Natural killer cell (primary cell): Measurements from ENCODE around the gene SGIP1. TPM values are rescaled to one million over a fixed set of nuclear protein-coding genes. Genes with fewer than 3 reads are reported as not detected.

Experiments used
- ATAC-seq, 3 donors: fragments of 150-1000 bp in 2 of 3; fragments of 200-7000 bp in 1 of 3; cut with Tn5 transposase; 1 replicate in 1 of 3; 2 replicates in 2 of 3; pipeline ENCODE4 v1.10.0; 2021; ENCODE audit warnings: mild to moderate bottlenecking in 2 of 3, moderate library complexity in 2 of 3
- DNase-seq, 2 donors: peaks; one replicate each; pipeline versions ENCODE4 v3.0.0 to v3.0.0-alpha.2; 2013 to 2021; ENCODE audit warnings: mixed read lengths in 1 of 2
- H3K27ac ChIP-seq: one replicate; pipeline ENCODE4 v1.5.1; 2013; ENCODE audit warnings: mild to moderate bottlenecking, low read length
- H3K27me3 ChIP-seq: one replicate; pipeline ENCODE4 v1.6.1; 2013; ENCODE audit warnings: low read length; ENCODE audit not compliant: control insufficient read depth, insufficient read depth
- H3K36me3 ChIP-seq: one replicate; pipeline ENCODE4 v1.6.1; 2013; ENCODE audit warnings: low read length; ENCODE audit not compliant: control insufficient read depth, insufficient read depth
- H3K4me1 ChIP-seq: one replicate; pipeline ENCODE4 v1.6.1; 2013; ENCODE audit warnings: low read length; ENCODE audit not compliant: control insufficient read depth, insufficient read depth
- H3K4me3 ChIP-seq: one replicate; pipeline ENCODE4 v1.5.1; 2013; ENCODE audit warnings: low read length
- H3K9me3 ChIP-seq: one replicate; pipeline ENCODE4 v1.6.1; 2013; ENCODE audit warnings: low read length; ENCODE audit not compliant: control insufficient read depth, insufficient read depth
- H3K27ac Mint-ChIP-seq, 2 donors: one replicate each; pipeline ENCODE4 v1.8.0; 2022; ENCODE audit warnings: mild to moderate bottlenecking in 2 of 2, mixed read lengths in 2 of 2, moderate library complexity in 1 of 2
- H3K27me3 Mint-ChIP-seq, 2 donors: one replicate each; pipeline ENCODE4 v1.8.0; 2022; ENCODE audit warnings: low read depth in 2 of 2, mixed read lengths in 2 of 2
- H3K36me3 Mint-ChIP-seq: one replicate; pipeline ENCODE4 v1.8.0; 2022; ENCODE audit warnings: mixed read lengths
- H3K4me1 Mint-ChIP-seq, 2 donors: one replicate each; pipeline ENCODE4 v1.8.0; 2022; ENCODE audit warnings: mixed read lengths in 2 of 2
- H3K4me3 Mint-ChIP-seq: one replicate; pipeline ENCODE4 v1.8.0; 2022; ENCODE audit warnings: mild to moderate bottlenecking, moderate library complexity, mixed read lengths
- H3K9me3 Mint-ChIP-seq, 2 donors: one replicate each; pipeline ENCODE4 v1.8.0; 2022; ENCODE audit warnings: mixed read lengths in 2 of 2
- CTCF ChIP-seq: fragments of 200-600 bp; IDR thresholded peaks from one replicate; pipeline ENCODE4 v1.8.0; 2022; ENCODE audit warnings: antibody characterized with exemption
- WGBS: methylation state at CpG from one replicate; pipeline ENCODE4 v1.1.7; 2013; ENCODE audit warnings: missing lambda C conversion rate; ENCODE audit not compliant: insufficient coverage; 5-methylcytosine and 5-hydroxymethylcytosine counted together
- intact Hi-C: fragments of 100-400 bp; cut with micrococcal nuclease; formaldehyde crosslinking; loops from one replicate; pipeline ENCODE4 v1.14.2; 2022
- total RNA-seq, 4 donors: library from RNA; stranded (reverse); fragments of 120-200 nt in 1 of 4; gene quantifications; one replicate each; pipeline versions ENCODE4 v1.2.3 to v1.2.4, GENCODE V29; 2013 to 2022

Gene SGIP1
- total RNA-seq, 3 donors from 2014 or later (not counting 1 experiment from before 2014, with no cell fraction given): 0.05 TPM; not detected in 2

DNA sequence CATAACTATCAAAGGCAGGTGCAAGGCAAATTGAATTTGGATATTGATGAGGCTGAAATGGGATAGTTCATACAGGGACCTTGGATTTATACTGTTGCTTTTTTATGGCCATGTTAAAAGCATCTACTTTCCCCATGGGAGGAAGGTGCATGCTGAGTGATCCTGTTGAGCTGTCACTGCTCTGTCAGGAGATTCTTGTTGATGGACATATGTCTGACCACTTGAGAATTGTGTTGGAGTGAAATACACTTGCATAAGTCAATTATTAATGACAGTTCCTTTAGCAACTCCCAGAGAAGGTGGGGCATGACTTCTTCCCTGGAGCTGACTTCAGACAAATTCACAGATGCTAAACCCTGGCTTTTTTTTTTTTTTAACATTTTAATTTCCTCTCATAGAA, 159.9 kb downstream of the SGIP1 start:
- Mint-ChIP-seq H3K36me3 (no peaks in the 10 kb centered on the region), H3K4me1 (peaks cover 0 to 4% of the 10 kb centered on the region in 2 donors), H3K27me3 (peaks cover 5 to 7% of the 10 kb centered on the region in 2 donors), H3K4me3 (no peak overlapping the region), H3K9me3 (no peaks in the 10 kb centered on the region), H3K27ac (no peak overlapping the region)
- intact Hi-C loops: no loop called here
- no peak overlapping the region for H3K4me3 ChIP-seq
- DNase-seq: no peak
- H3K36me3 ChIP-seq: no peaks in the 10 kb centered on the region
- H3K27ac ChIP-seq: no peak overlapping the region
- H3K27me3 ChIP-seq: no peaks in the 10 kb centered on the region
- no peaks in the 10 kb centered on the region for H3K4me1 ChIP-seq
- no peak for ATAC-seq
- no peak for TF ChIP-seq CTCF
- no peaks in the 10 kb centered on the region for H3K9me3 ChIP-seq

GRCh38 chr1:66695116-66695515, 161.2 kb downstream of the SGIP1 start:
- 36% methylated on average over 3 of the region's 5 CpGs for WGBS
- no peaks in the 10 kb centered on the region for H3K36me3 ChIP-seq
- no peak overlapping the region for H3K27ac ChIP-seq
- no peaks in the 10 kb centered on the region for H3K9me3 ChIP-seq
- H3K27me3 ChIP-seq: no peaks in the 10 kb centered on the region
- H3K27ac Mint-ChIP-seq: no peak overlapping the region
- TF ChIP-seq CTCF: no peak
- no peaks in the 10 kb centered on the region for H3K36me3 Mint-ChIP-seq
- no peaks in the 10 kb centered on the region for H3K4me1 ChIP-seq
- intact Hi-C loops: no loop called here
- no peak for DNase-seq
- H3K4me3 Mint-ChIP-seq: no peak overlapping the region
- ATAC-seq: no peak
- H3K4me1 Mint-ChIP-seq: peaks cover 0 to 4% of the 10 kb centered on the region in 2 donors
- H3K9me3 Mint-ChIP-seq: no peaks in the 10 kb centered on the region
- no peak overlapping the region for H3K4me3 ChIP-seq
- peaks cover 7 to 9% of the 10 kb centered on the region in 2 donors for H3K27me3 Mint-ChIP-seq

DNA sequence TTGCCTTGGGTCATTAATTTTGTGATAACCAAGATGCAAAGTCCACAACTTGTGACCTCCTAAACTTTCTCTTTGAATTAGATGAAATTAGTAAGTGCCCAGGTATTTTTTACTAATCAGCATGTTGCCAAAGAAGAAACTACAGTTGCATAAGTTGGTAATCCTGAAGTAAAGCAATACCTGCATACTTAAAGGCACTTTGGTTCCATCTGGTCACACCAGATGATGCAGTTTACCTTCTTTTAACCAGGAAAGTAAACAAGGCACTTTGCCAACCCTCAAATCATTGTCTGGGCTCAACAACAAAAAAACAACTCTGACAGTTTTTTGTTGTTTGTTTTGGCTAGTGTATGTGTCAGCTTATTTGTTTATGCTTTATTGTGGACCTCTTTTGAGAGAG, 162.8 kb downstream of the SGIP1 start:
- Histone ChIP-seq H3K9me3 (no peaks in the 10 kb centered on the region), H3K36me3 (no peaks in the 10 kb centered on the region), H3K4me1 (no peaks in the 10 kb centered on the region), H3K27ac (no peak overlapping the region), H3K4me3 (no peak overlapping the region), H3K27me3 (no peaks in the 10 kb centered on the region)
- ATAC-seq (no peak), DNase-seq (no peak)
- Mint-ChIP-seq H3K36me3 (no peaks in the 10 kb centered on the region), H3K27ac (no peak overlapping the region), H3K4me3 (no peak overlapping the region), H3K9me3 (no peaks in the 10 kb centered on the region), H3K4me1 (peaks cover 0 to 4% of the 10 kb centered on the region in 2 donors), H3K27me3 (peaks cover 5 to 21% of the 10 kb centered on the region in 2 donors)
- intact Hi-C loops: no loop called here
- TF ChIP-seq CTCF: no peak

GRCh38 chr1:66699213-66699612, 165.3 kb downstream of the SGIP1 start:
- Histone ChIP-seq H3K4me1 (no peaks in the 10 kb centered on the region), H3K27me3 (no peaks in the 10 kb centered on the region), H3K27ac (no peak overlapping the region), H3K36me3 (no peaks in the 10 kb centered on the region), H3K9me3 (no peaks in the 10 kb centered on the region), H3K4me3 (no peak overlapping the region)
- Mint-ChIP-seq H3K27ac (no peak overlapping the region), H3K36me3 (no peaks in the 10 kb centered on the region), H3K27me3 (peaks cover 5 to 24% of the 10 kb centered on the region in 2 donors), H3K9me3 (no peaks in the 10 kb centered on the region), H3K4me1 (peaks cover 0 to 4% of the 10 kb centered on the region in 2 donors), H3K4me3 (no peak overlapping the region)
- intact Hi-C loops: no loop called here
- WGBS: 79% methylated on average over 5 of the region's 5 CpGs
- ATAC-seq: no peak
- no peak for TF ChIP-seq CTCF
- DNase-seq: no peak
